ENCODE results near the gene CDC20B.

Gene CDC20B

GRCh38 chr5:55172937-55173686 lies at the start of gene CDC20B (continued):
- no peak for TF ChIP-seq ZNF623 (tag by site-specific recombination; IDR thresholded peaks at IDR 0.05)
- no peak for TF ChIP-seq ZNF26 (tag by site-specific recombination; IDR thresholded peaks at IDR 0.05)
- TF ChIP-seq ZNF223 (tag by site-specific recombination; IDR thresholded peaks at IDR 0.05) = no peak
- no peak for TF ChIP-seq ZSCAN4 (tag by site-specific recombination; IDR thresholded peaks at IDR 0.05)
- no peak for TF ChIP-seq ZNF560 (tag by site-specific recombination; IDR thresholded peaks at IDR 0.05; ENCODE audit: borderline replicate concordance)
- TF ChIP-seq SCRT2 (tag by site-specific recombination; IDR thresholded peaks at IDR 0.05) = no peak
- no peak for TF ChIP-seq ZNF426 (tag by site-specific recombination; IDR thresholded peaks at IDR 0.05)
- TF ChIP-seq ZNF202 (tag by site-specific recombination; IDR thresholded peaks at IDR 0.05; ENCODE audit: borderline replicate concordance) = no peak
- TF ChIP-seq ZBTB48 (tag by site-specific recombination; IDR thresholded peaks at IDR 0.05) = peak; percentile 74; the same call in 1 of the 2 replicates
- no peak for TF ChIP-seq ZNF274 (IDR thresholded peaks at IDR 0.05; ENCODE audit: low read length)
- no peak for TF ChIP-seq ZNF274 (tag by site-specific recombination; IDR thresholded peaks at IDR 0.05; ENCODE audit: borderline replicate concordance)
- TF ChIP-seq ZNF2 (tag by site-specific recombination; IDR thresholded peaks at IDR 0.05) = no peak; the same call in 1 of the 2 replicates
- TF ChIP-seq ZNF140 (tag by site-specific recombination; IDR thresholded peaks at IDR 0.05) = no peak
- no peak for TF ChIP-seq ZNF707 (tag by site-specific recombination; IDR thresholded peaks at IDR 0.05)
- TF ChIP-seq ZNF423 (tag by site-specific recombination; IDR thresholded peaks at IDR 0.05) = peak; percentile 90
- no peak for TF ChIP-seq ZNF530 (tag by site-specific recombination; IDR thresholded peaks at IDR 0.05; ENCODE audit: low read depth)
- no peak for TF ChIP-seq ZNF292 (tag by site-specific recombination; IDR thresholded peaks at IDR 0.05; ENCODE audit: borderline replicate concordance, low read depth)
- TF ChIP-seq ZNF830 (tag by site-specific recombination; IDR thresholded peaks at IDR 0.05; ENCODE audit: low read depth) = no peak
- no peak for TF ChIP-seq ZNF777 (tag by site-specific recombination; IDR thresholded peaks at IDR 0.05; ENCODE audit: borderline replicate concordance)
- TF ChIP-seq ZNF664 (tag by site-specific recombination; IDR thresholded peaks at IDR 0.05) = no peak
- TF ChIP-seq ZNF148 (tag by site-specific recombination; IDR thresholded peaks at IDR 0.05; ENCODE audit: borderline replicate concordance) = no peak
- TF ChIP-seq ZNF843 (tag by site-specific recombination; IDR thresholded peaks at IDR 0.05) = no peak; the same call in 1 of the 2 replicates
- TF ChIP-seq HIC1 (tag by site-specific recombination; IDR thresholded peaks at IDR 0.05) = no peak
- no peak for TF ChIP-seq ZNF266 (tag by site-specific recombination; IDR thresholded peaks at IDR 0.05; ENCODE audit: low read depth)
- no peak for TF ChIP-seq ZSCAN18 (tag by site-specific recombination; IDR thresholded peaks at IDR 0.05)
- TF ChIP-seq KLF16 (tag by site-specific recombination; IDR thresholded peaks at IDR 0.05) = no peak
- no peak for TF ChIP-seq ZNF362 (tag by site-specific recombination; IDR thresholded peaks at IDR 0.05)
- TF ChIP-seq ZNF747 (tag by site-specific recombination; IDR thresholded peaks at IDR 0.05) = no peak
- peak; percentile 73 for TF ChIP-seq GLIS1 (tag by site-specific recombination; IDR thresholded peaks at IDR 0.05)
- TF ChIP-seq ZNF174 (tag by site-specific recombination; IDR thresholded peaks at IDR 0.05) = no peak
- no peak for TF ChIP-seq ZNF585B (tag by site-specific recombination; IDR thresholded peaks at IDR 0.05)
